H9 (cell line): ENCODE measurements around the gene IL1RAPL2. TPM values are rescaled to one million over a fixed set of nuclear protein-coding genes. Genes with fewer than 3 reads are reported as not detected.

Source experiments
- DNase-seq: peaks from one replicate; pipeline ENCODE4 v3.0.0-alpha.2; 2017
- H2AFZ ChIP-seq: one replicate; pipeline ENCODE4 v1.6.1; 2013; ENCODE audit warnings: mild to moderate bottlenecking, low read length, control low read depth, moderate library complexity
- H2AK5ac ChIP-seq: 2 replicates; pipeline ENCODE4 v1.6.1; 2013; ENCODE audit warnings: low read length, control low read depth, mixed read lengths; ENCODE audit not compliant: insufficient read length
- H2BK120ac ChIP-seq: one replicate; pipeline ENCODE4 v1.6.1; 2013; ENCODE audit warnings: low read depth, mild to moderate bottlenecking, low read length, control low read depth, inconsistent platforms; ENCODE audit not compliant: poor library complexity, severe bottlenecking
- H2BK12ac ChIP-seq: 2 replicates; pipeline ENCODE4 v1.6.1; 2013; ENCODE audit warnings: low read length, control low read depth, mixed read lengths, low read depth; ENCODE audit not compliant: insufficient read length
- H2BK15ac ChIP-seq: 2 replicates; pipeline ENCODE4 v1.6.1; 2013; ENCODE audit warnings: low read depth, low read length, control low read depth
- H2BK20ac ChIP-seq: one replicate; pipeline ENCODE4 v1.6.1; 2013; ENCODE audit warnings: low read depth, mild to moderate bottlenecking, low read length, control low read depth, inconsistent platforms; ENCODE audit not compliant: poor library complexity, severe bottlenecking
- H2BK5ac ChIP-seq: 2 replicates; pipeline ENCODE4 v1.6.1; 2013; ENCODE audit warnings: low read length, control low read depth, mixed read lengths; ENCODE audit not compliant: insufficient read length
- H3K14ac ChIP-seq: 2 replicates; pipeline ENCODE4 v1.6.1; 2013; ENCODE audit warnings: low read length, control low read depth; ENCODE audit not compliant: insufficient read depth
- H3K18ac ChIP-seq: 2 replicates; pipeline ENCODE4 v1.6.1; 2013; ENCODE audit warnings: low read depth, mild to moderate bottlenecking, mixed read lengths, low read length, control low read depth; ENCODE audit not compliant: insufficient read length
- H3K23ac ChIP-seq: 2 replicates; pipeline ENCODE4 v1.6.1; 2013; ENCODE audit warnings: low read length, control low read depth, mixed read lengths, low read depth; ENCODE audit not compliant: insufficient read length
- H3K23me2 ChIP-seq: 2 replicates; pipeline ENCODE4 v1.6.1; 2013; ENCODE audit warnings: low read depth, mild to moderate bottlenecking, mixed read lengths, low read length, control low read depth; ENCODE audit not compliant: insufficient read length, poor library complexity, severe bottlenecking
- H3K27ac ChIP-seq: 2 replicates; pipeline ENCODE4 v1.5.1; 2013; ENCODE audit warnings: low read length, control low read depth, mixed read lengths, low read depth; ENCODE audit not compliant: insufficient read length
- H3K27me3 ChIP-seq: 2 replicates; pipeline ENCODE4 v1.6.1; 2013; ENCODE audit warnings: low read length, control low read depth, inconsistent platforms; ENCODE audit not compliant: insufficient read depth
- H3K4ac ChIP-seq: 2 replicates; pipeline ENCODE4 v1.6.1; 2013; ENCODE audit warnings: low read depth, mild to moderate bottlenecking, control low read depth, inconsistent platforms, low read length, moderate library complexity
- H3K4me1 ChIP-seq: 2 replicates; pipeline ENCODE4 v1.6.1; 2013; ENCODE audit warnings: low read length, control low read depth, inconsistent platforms; ENCODE audit not compliant: insufficient read depth
- H3K4me2 ChIP-seq: 2 replicates; pipeline ENCODE4 v1.6.1; 2013; ENCODE audit warnings: low read length, control low read depth, mixed read lengths; ENCODE audit not compliant: insufficient read length, insufficient read depth
- H3K56ac ChIP-seq: 2 replicates; pipeline ENCODE4 v1.6.1; 2013; ENCODE audit warnings: low read depth, mild to moderate bottlenecking, mixed read lengths, low read length, control low read depth; ENCODE audit not compliant: insufficient read length
- H3K79me1 ChIP-seq: 2 replicates; pipeline ENCODE4 v1.6.1; 2013; ENCODE audit warnings: low read depth, mild to moderate bottlenecking, moderate library complexity, low read length, control low read depth, inconsistent platforms; ENCODE audit not compliant: insufficient read depth, poor library complexity, severe bottlenecking
- H3K79me2 ChIP-seq: 2 replicates; pipeline ENCODE4 v1.6.1; 2013; ENCODE audit warnings: low read length, control low read depth, inconsistent platforms; ENCODE audit not compliant: insufficient read depth
- H3K9ac ChIP-seq: 2 replicates; pipeline ENCODE4 v1.6.1; 2013; ENCODE audit warnings: low read length, control low read depth, mixed read lengths; ENCODE audit not compliant: insufficient read length; ENCODE audit errors: extremely low read depth
- H3K9me3 ChIP-seq: one replicate; pipeline ENCODE4 v1.6.1; 2013; ENCODE audit warnings: low read depth, low read length, inconsistent platforms; ENCODE audit not compliant: control insufficient read depth
- H3T11ph ChIP-seq: one replicate; pipeline ENCODE4 v1.6.1; 2013; ENCODE audit warnings: mild to moderate bottlenecking, low read length, control low read depth, inconsistent platforms
- H4K20me1 ChIP-seq: one replicate; pipeline ENCODE4 v1.6.1; 2013; ENCODE audit not compliant: control insufficient read depth, insufficient read length, insufficient read depth
- H4K5ac ChIP-seq: 2 replicates; pipeline ENCODE4 v1.6.1; 2013; ENCODE audit warnings: low read depth, mild to moderate bottlenecking, mixed read lengths, low read length, control low read depth; ENCODE audit not compliant: insufficient read length
- H4K8ac ChIP-seq: replicated peaks from 2 replicates; pipeline ENCODE4 v1.6.1; 2013; ENCODE audit warnings: low read length, control low read depth, mixed read lengths, low read depth; ENCODE audit not compliant: insufficient read length
- H4K91ac ChIP-seq: 2 replicates; pipeline ENCODE4 v1.6.1; 2013; ENCODE audit warnings: low read depth, mild to moderate bottlenecking, moderate library complexity, mixed read lengths, low read length, control low read depth; ENCODE audit not compliant: insufficient read length
- H3K27ac Mint-ChIP-seq, 3 experiments: 2 replicates in 2 of 3; 3 replicates in 1 of 3; pipeline ENCODE4 v1.8.0; 2020 to 2021; ENCODE audit warnings: mixed read lengths in 3 of 3, mild to moderate bottlenecking in 1 of 3, moderate library complexity in 1 of 3
- H3K27me3 Mint-ChIP-seq: 2 replicates; pipeline ENCODE4 v1.8.0; 2021; ENCODE audit warnings: low read depth, mild to moderate bottlenecking, moderate library complexity, mixed read lengths
- H3K36me3 Mint-ChIP-seq, 3 experiments: 2 replicates in 2 of 3; 3 replicates in 1 of 3; pipeline ENCODE4 v1.8.0; 2020 to 2021; ENCODE audit warnings: low read depth in 3 of 3, mixed read lengths in 3 of 3; ENCODE audit not compliant: insufficient read depth in 1 of 3
- H3K4me1 Mint-ChIP-seq, 2 experiments: 2 replicates each; pipeline ENCODE4 v1.8.0; 2020; ENCODE audit warnings: mixed read lengths in 2 of 2
- H3K4me3 Mint-ChIP-seq, 2 experiments: 2 replicates in 1 of 2; 3 replicates in 1 of 2; pipeline ENCODE4 v1.8.0; 2020 to 2021; ENCODE audit warnings: mild to moderate bottlenecking in 2 of 2, mixed read lengths in 2 of 2, moderate library complexity in 1 of 2
- H3K9me3 Mint-ChIP-seq, 2 experiments: 2 replicates in 1 of 2; 3 replicates in 1 of 2; pipeline ENCODE4 v1.8.0; 2020; ENCODE audit warnings: mild to moderate bottlenecking in 2 of 2, mixed read lengths in 2 of 2, moderate library complexity in 1 of 2
- WGBS: extraction: QIAGEN DNeasy Blood & Tissue Kit; methylation state at CpG from one replicate; pipeline ENCODE4 v1.1.7; 2013; ENCODE audit warnings: missing lambda C conversion rate, low lambda C conversion rate, mixed read lengths; ENCODE audit not compliant: insufficient read length; ENCODE audit errors: extremely low coverage; 5-methylcytosine and 5-hydroxymethylcytosine counted together
- total RNA-seq: library from RNA; stranded (reverse); gene quantifications from 2 replicates; pipeline ENCODE4 v1.2.1, GENCODE V29; 2021
- TF ChIP-seq, protein P1 (sequence below): fragments of 200-600 bp; sonication (generic); conservative IDR thresholded peaks from 3 replicates; pipeline ENCODE4 v1.8.0; 2021; ENCODE audit warnings: antibody characterized with exemption, mild to moderate bottlenecking

Gene IL1RAPL2
- total RNA-seq, 1 experiment from 2014 or later, result not detected

DNA sequence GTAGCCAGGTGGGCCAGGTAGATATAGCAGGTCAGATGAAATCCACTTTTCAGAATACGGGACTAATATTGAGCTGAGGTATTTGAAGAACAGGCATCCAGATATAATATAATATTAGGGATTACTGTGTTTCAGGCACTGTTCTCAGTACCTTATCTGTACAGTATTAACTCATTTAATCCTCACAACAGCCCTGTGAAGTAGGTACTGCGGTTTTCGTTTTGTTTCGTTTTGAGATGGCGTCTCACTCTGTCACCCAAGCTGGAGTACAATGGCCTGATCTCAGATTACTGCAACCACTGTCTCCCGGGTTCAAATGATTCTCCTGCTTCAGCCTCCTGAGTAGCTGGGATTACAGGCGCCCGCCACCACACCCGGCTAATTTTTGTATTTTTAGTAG, 129.6 kb downstream of the IL1RAPL2 start:
- no peaks in the 10 kb centered on the region for H3K79me1 ChIP-seq

More for the DNA sequence above, 129.6 kb downstream of the IL1RAPL2 start:
- Histone ChIP-seq H3T11ph (no peak overlapping the region), H4K20me1 (no peaks in the 10 kb centered on the region), H3K9ac (no peak overlapping the region), H2BK12ac (no peak overlapping the region), H2BK5ac (no peak overlapping the region), H4K91ac (no peak overlapping the region), H3K23me2 (no peaks in the 10 kb centered on the region), H3K4me2 (no peak overlapping the region), H3K18ac (no peak overlapping the region), H2BK15ac (no peak overlapping the region), H2BK120ac (no peak overlapping the region), H3K14ac (no peak overlapping the region), H3K27ac (no peak overlapping the region), H3K56ac (no peak overlapping the region), H3K27me3 (no peaks in the 10 kb centered on the region), H3K79me2 (no peaks in the 10 kb centered on the region), H2AK5ac (no peak overlapping the region), H2BK20ac (no peak overlapping the region), H3K23ac (no peak overlapping the region), H4K5ac (no peak overlapping the region), H2AFZ (no peak overlapping the region), H4K8ac (no peak overlapping the region), H3K4ac (no peak overlapping the region), H3K4me1 (no peaks in the 10 kb centered on the region), H3K9me3 (no peaks in the 10 kb centered on the region)
- Mint-ChIP-seq H3K27me3 (no peaks in the 10 kb centered on the region; the same call in 1 of the 2 replicates), H3K27ac (no peak overlapping the region), H3K4me3 (no peak overlapping the region), H3K9me3 (peaks cover 0 to 54% of the 10 kb centered on the region in 2 experiments; a peak in 2 of 5 replicates), H3K36me3 (no peaks in the 10 kb centered on the region), H3K4me1 (no peaks in the 10 kb centered on the region)
- TF ChIP-seq, protein P1, sequence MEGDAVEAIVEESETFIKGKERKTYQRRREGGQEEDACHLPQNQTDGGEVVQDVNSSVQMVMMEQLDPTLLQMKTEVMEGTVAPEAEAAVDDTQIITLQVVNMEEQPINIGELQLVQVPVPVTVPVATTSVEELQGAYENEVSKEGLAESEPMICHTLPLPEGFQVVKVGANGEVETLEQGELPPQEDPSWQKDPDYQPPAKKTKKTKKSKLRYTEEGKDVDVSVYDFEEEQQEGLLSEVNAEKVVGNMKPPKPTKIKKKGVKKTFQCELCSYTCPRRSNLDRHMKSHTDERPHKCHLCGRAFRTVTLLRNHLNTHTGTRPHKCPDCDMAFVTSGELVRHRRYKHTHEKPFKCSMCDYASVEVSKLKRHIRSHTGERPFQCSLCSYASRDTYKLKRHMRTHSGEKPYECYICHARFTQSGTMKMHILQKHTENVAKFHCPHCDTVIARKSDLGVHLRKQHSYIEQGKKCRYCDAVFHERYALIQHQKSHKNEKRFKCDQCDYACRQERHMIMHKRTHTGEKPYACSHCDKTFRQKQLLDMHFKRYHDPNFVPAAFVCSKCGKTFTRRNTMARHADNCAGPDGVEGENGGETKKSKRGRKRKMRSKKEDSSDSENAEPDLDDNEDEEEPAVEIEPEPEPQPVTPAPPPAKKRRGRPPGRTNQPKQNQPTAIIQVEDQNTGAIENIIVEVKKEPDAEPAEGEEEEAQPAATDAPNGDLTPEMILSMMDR, result no peak
- no CpG with 5 or more reads among the region's 9 CpGs for WGBS
- no peak for DNase-seq
